Keratinocyte (primary cell): ENCODE measurements around the gene CACNA1C. TPM values are rescaled to one million over a fixed set of nuclear protein-coding genes. Genes with fewer than 3 reads are reported as not detected.

Experiments used
- DNase-seq: peaks from one replicate; pipeline ENCODE4 v3.0.0-alpha.2; 2011; ENCODE audit warnings: low read depth, missing footprints, low spot score
- FAIRE-seq: peaks from 2 replicates; lab custom pipeline; 2011; peaks lifted over from hg19 to GRCh38; lab: Jason Lieb, UNC
- H2AFZ ChIP-seq: 2 replicates; pipeline ENCODE4 v1.6.0; 2012; ENCODE audit warnings: low read length, control low read depth, inconsistent platforms; ENCODE audit not compliant: control insufficient read depth
- H3K27ac ChIP-seq: 2 replicates; pipeline ENCODE4 v1.5.1; 2011; ENCODE audit warnings: low read length; ENCODE audit not compliant: control insufficient read depth, insufficient read depth
- H3K27me3 ChIP-seq: 3 replicates; pipeline ENCODE4 v1.6.0; 2011; ENCODE audit warnings: low read length; ENCODE audit not compliant: control insufficient read depth, insufficient read depth; ENCODE audit errors: extremely low read depth
- H3K36me3 ChIP-seq, 2 experiments: 2 replicates in 1 of 2; 3 replicates in 1 of 2; pipeline ENCODE4 v1.5.1; 2011; ENCODE audit warnings: low read length in 2 of 2, mild to moderate bottlenecking in 1 of 2; ENCODE audit not compliant: control insufficient read depth in 2 of 2, insufficient read depth in 2 of 2; ENCODE audit errors: extremely low read depth in 1 of 2
- H3K4me1 ChIP-seq: 3 replicates; pipeline ENCODE4 v1.5.1; 2011; ENCODE audit warnings: low read length; ENCODE audit not compliant: control insufficient read depth, insufficient read depth; ENCODE audit errors: extremely low read depth
- H3K4me2 ChIP-seq: 3 replicates; pipeline ENCODE4 v1.6.0; 2011; ENCODE audit warnings: low read depth, low read length; ENCODE audit not compliant: control insufficient read depth, insufficient read depth; ENCODE audit errors: extremely low read depth
- H3K4me3 ChIP-seq, 3 experiments: fragments of 200-600 bp in 1 of 3; sonication (generic) in 1 of 3; 2 replicates in 2 of 3; 3 replicates in 1 of 3; pipeline ENCODE4 v1.5.1; 2011 to 2016; ENCODE audit warnings: low read length in 3 of 3, mild to moderate bottlenecking in 3 of 3, control low read depth in 2 of 3, inconsistent platforms in 1 of 3, low read depth in 1 of 3, mixed read lengths in 1 of 3, mixed run types in 1 of 3, moderate library complexity in 1 of 3; ENCODE audit not compliant: control insufficient read depth in 2 of 3, insufficient read depth in 2 of 3; ENCODE audit errors: extremely low read depth in 1 of 3
- H3K79me2 ChIP-seq: 2 replicates; pipeline ENCODE4 v1.6.0; 2012; ENCODE audit warnings: low read length; ENCODE audit not compliant: control insufficient read depth, insufficient read depth
- H3K9ac ChIP-seq: 3 replicates; pipeline ENCODE4 v1.6.0; 2011; ENCODE audit warnings: low read length; ENCODE audit not compliant: control insufficient read depth, insufficient read depth; ENCODE audit errors: extremely low read depth
- H3K9me1 ChIP-seq: 3 replicates; pipeline ENCODE4 v1.6.0; 2011; ENCODE audit warnings: low read length; ENCODE audit not compliant: control insufficient read depth, insufficient read depth; ENCODE audit errors: extremely low read depth
- H3K9me3 ChIP-seq: 2 replicates; pipeline ENCODE4 v1.5.1; 2012; ENCODE audit warnings: low read depth, low read length; ENCODE audit not compliant: control insufficient read depth
- H4K20me1 ChIP-seq: 3 replicates; pipeline ENCODE4 v1.6.0; 2011; ENCODE audit warnings: low read length; ENCODE audit not compliant: control insufficient read depth, insufficient read depth; ENCODE audit errors: extremely low read depth
- EZH2 ChIP-seq: IDR thresholded peaks from one replicate; pipeline ENCODE4 v1.6.1; 2012; ENCODE audit warnings: inconsistent platforms, mild to moderate bottlenecking, low read length, moderate library complexity
- dilution Hi-C: fragments of 300-500 bp; cut with MboI; formaldehyde crosslinking; loops from one replicate; pipeline ENCODE4 v1.7.0; 2020; ENCODE audit warnings: low sequenced_read_pairs; ENCODE audit not compliant: extremely low pct_ligation_motif_present
- polyA plus RNA-seq, 5 experiments: library from polyadenylated mRNA; depleted of rRNA in 3 of 5; stranded (reverse) in 3 of 5; stranded (forward) in 1 of 5; unstranded in 1 of 5; fragments of >200 nt; gene quantifications; 1 replicate in 1 of 5; 2 replicates in 3 of 5; 3 replicates in 1 of 5; pipeline versions ENCODE4 v1.2.1 to v1.2.3, GENCODE V29; 2011 to 2012; ENCODE audit warnings: missing spikeins in 2 of 5, low read depth in 1 of 5, low replicate concordance in 1 of 5
- TF ChIP-seq, protein P1 (sequence below), 3 experiments: IDR thresholded peaks in 1 of 3; conservative IDR thresholded peaks in 1 of 3; optimal IDR thresholded peaks in 1 of 3; 2 replicates in 2 of 3; 3 replicates in 1 of 3; pipeline versions ENCODE3 to v1.5.1; 2011; ENCODE audit warnings: low read length in 3 of 3, mild to moderate bottlenecking in 3 of 3, moderate library complexity in 2 of 3, control low read depth in 1 of 3, inconsistent platforms in 1 of 3; ENCODE audit not compliant: insufficient read depth in 2 of 3; ENCODE audit errors: extremely low read depth in 1 of 3

CACNA1C gene
- polyA plus RNA-seq, 1 donor (not counting 4 experiments of a cell fraction or from before 2014, with no cell fraction given): not detected

- no peak for TF ChIP-seq EZH2
- TF ChIP-seq, protein P1, sequence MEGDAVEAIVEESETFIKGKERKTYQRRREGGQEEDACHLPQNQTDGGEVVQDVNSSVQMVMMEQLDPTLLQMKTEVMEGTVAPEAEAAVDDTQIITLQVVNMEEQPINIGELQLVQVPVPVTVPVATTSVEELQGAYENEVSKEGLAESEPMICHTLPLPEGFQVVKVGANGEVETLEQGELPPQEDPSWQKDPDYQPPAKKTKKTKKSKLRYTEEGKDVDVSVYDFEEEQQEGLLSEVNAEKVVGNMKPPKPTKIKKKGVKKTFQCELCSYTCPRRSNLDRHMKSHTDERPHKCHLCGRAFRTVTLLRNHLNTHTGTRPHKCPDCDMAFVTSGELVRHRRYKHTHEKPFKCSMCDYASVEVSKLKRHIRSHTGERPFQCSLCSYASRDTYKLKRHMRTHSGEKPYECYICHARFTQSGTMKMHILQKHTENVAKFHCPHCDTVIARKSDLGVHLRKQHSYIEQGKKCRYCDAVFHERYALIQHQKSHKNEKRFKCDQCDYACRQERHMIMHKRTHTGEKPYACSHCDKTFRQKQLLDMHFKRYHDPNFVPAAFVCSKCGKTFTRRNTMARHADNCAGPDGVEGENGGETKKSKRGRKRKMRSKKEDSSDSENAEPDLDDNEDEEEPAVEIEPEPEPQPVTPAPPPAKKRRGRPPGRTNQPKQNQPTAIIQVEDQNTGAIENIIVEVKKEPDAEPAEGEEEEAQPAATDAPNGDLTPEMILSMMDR (optimal IDR thresholded peaks at IDR 0.05 in 1 of 3, IDR thresholded peaks at IDR 0.05 in 1 of 3, conservative IDR thresholded peaks at IDR 0.05 in 1 of 3; ENCODE audit: extremely low read depth in 1 of 3, insufficient read depth in 2 of 3, low read length in 3 of 3): no peak
- FAIRE-seq: no peak
- Histone ChIP-seq H4K20me1 (no peaks in the 10 kb centered on the region), H3K9me1 (no peaks in the 10 kb centered on the region), H3K4me2 (no peak overlapping the region), H3K79me2 (no peaks in the 10 kb centered on the region), H3K27ac (no peak overlapping the region), H3K4me3 (no peak overlapping the region), H3K9me3 (no peaks in the 10 kb centered on the region), H3K27me3 (no peaks in the 10 kb centered on the region), H3K9ac (no peak overlapping the region), H2AFZ (no peak overlapping the region), H3K36me3 (no peaks in the 10 kb centered on the region), H3K4me1 (no peaks in the 10 kb centered on the region)
- no peak for DNase-seq
- dilution Hi-C loops: no loop called here
Observed at GRCh38 chr12:2561367-2561766, 508.6 kb downstream of the CACNA1C start.

- no peaks in the 10 kb centered on the region for H4K20me1 ChIP-seq
- H3K27me3 ChIP-seq: no peaks in the 10 kb centered on the region
- no peak overlapping the region for H3K4me2 ChIP-seq
- no peak overlapping the region for H3K27ac ChIP-seq
- no peak for FAIRE-seq
- H3K9me1 ChIP-seq: no peaks in the 10 kb centered on the region
- no peaks in the 10 kb centered on the region for H3K79me2 ChIP-seq
- no peaks in the 10 kb centered on the region for H3K4me1 ChIP-seq
- no peak for DNase-seq
- no peaks in the 10 kb centered on the region for H3K9me3 ChIP-seq
- H2AFZ ChIP-seq: no peak overlapping the region
- no peak overlapping the region for H3K4me3 ChIP-seq
- TF ChIP-seq EZH2: no peak
- TF ChIP-seq, protein P1 (optimal IDR thresholded peaks at IDR 0.05 in 1 of 3, IDR thresholded peaks at IDR 0.05 in 1 of 3, conservative IDR thresholded peaks at IDR 0.05 in 1 of 3; ENCODE audit: extremely low read depth in 1 of 3, insufficient read depth in 2 of 3, low read length in 3 of 3): no peak
- no peak overlapping the region for H3K9ac ChIP-seq
- dilution Hi-C loops: no loop called here
- H3K36me3 ChIP-seq: no peaks in the 10 kb centered on the region
Observed at GRCh38 chr12:2562400-2562799, 509.6 kb downstream of the CACNA1C start.
